GM23338 (cell line): ENCODE data around the gene ZBTB7C. TPM values are rescaled to one million over a fixed set of nuclear protein-coding genes. Genes with fewer than 3 reads are reported as not detected.

Source experiments
- ATAC-seq: fragments of 200-7000 bp; cut with Tn5 transposase; 3 replicates; pipeline ENCODE4 v1.9.1; 2020
- DNase-seq: peaks from one replicate; pipeline ENCODE4 v3.0.0-alpha.2; 2015; ENCODE audit warnings: low spot score
- H2AFZ ChIP-seq: fragments of 200-600 bp; sonication (generic); 2 replicates; pipeline ENCODE4 v1.8.0; 2016; ENCODE audit warnings: antibody characterized with exemption, mild to moderate bottlenecking, moderate library complexity
- H3F3A ChIP-seq: fragments of 200-600 bp; sonication (generic); replicated peaks from 2 replicates; pipeline ENCODE4 v1.8.0; 2017; ENCODE audit warnings: antibody characterized with exemption, mixed run types, low read depth
- H3K27ac ChIP-seq: fragments of 200-600 bp; sonication (generic); 2 replicates; pipeline ENCODE4 v1.6.1; 2016; ENCODE audit warnings: low read depth
- H3K27me3 ChIP-seq: fragments of 200-600 bp; sonication (generic); 2 replicates; pipeline ENCODE4 v1.8.0; 2016; ENCODE audit warnings: mild to moderate bottlenecking, mixed run types, moderate library complexity; ENCODE audit not compliant: insufficient read depth
- H3K36me3 ChIP-seq: fragments of 200-600 bp; sonication (generic); 2 replicates; pipeline ENCODE4 v1.8.0; 2016; ENCODE audit warnings: mild to moderate bottlenecking; ENCODE audit not compliant: insufficient read depth
- H3K4me1 ChIP-seq: fragments of 200-600 bp; sonication (generic); 2 replicates; pipeline ENCODE4 v1.8.0; 2016; ENCODE audit warnings: mild to moderate bottlenecking, moderate library complexity; ENCODE audit not compliant: insufficient read depth
- H3K4me2 ChIP-seq: fragments of 200-600 bp; sonication (generic); 2 replicates; pipeline ENCODE4 v1.7.1; 2017; ENCODE audit warnings: mixed run types
- H3K4me3 ChIP-seq: fragments of 200-600 bp; sonication (generic); 2 replicates; pipeline ENCODE4 v1.6.1; 2016; ENCODE audit warnings: mixed run types
- H3K79me2 ChIP-seq: fragments of 200-600 bp; sonication (generic); replicated peaks from 2 replicates; pipeline ENCODE4 v1.8.0; 2017; ENCODE audit warnings: mild to moderate bottlenecking; ENCODE audit not compliant: insufficient read depth
- H3K9me2 ChIP-seq: fragments of 200-600 bp; sonication (generic); 2 replicates; pipeline ENCODE4 v1.8.0; 2017; ENCODE audit not compliant: insufficient read depth
- H4K20me1 ChIP-seq: fragments of 200-600 bp; sonication (generic); replicated peaks from 2 replicates; pipeline ENCODE4 v1.8.0; 2017; ENCODE audit warnings: mild to moderate bottlenecking; ENCODE audit not compliant: insufficient read depth
- H3K27ac Mint-ChIP-seq: 2 replicates; pipeline ENCODE4 v1.8.0; 2020; ENCODE audit warnings: inconsistent platforms, mild to moderate bottlenecking, moderate library complexity, mixed read lengths
- H3K27me3 Mint-ChIP-seq: 3 replicates; pipeline ENCODE4 v1.8.0; 2022; ENCODE audit warnings: low read depth, mild to moderate bottlenecking, moderate library complexity, mixed read lengths, inconsistent platforms; ENCODE audit not compliant: insufficient read depth, poor library complexity
- H3K36me3 Mint-ChIP-seq: 3 replicates; pipeline ENCODE4 v1.8.0; 2021; ENCODE audit warnings: low read depth, mild to moderate bottlenecking, inconsistent platforms, moderate library complexity, mixed read lengths
- H3K4me1 Mint-ChIP-seq: 3 replicates; pipeline ENCODE4 v1.8.0; 2020; ENCODE audit warnings: mild to moderate bottlenecking, inconsistent platforms, mixed read lengths
- H3K4me3 Mint-ChIP-seq: 3 replicates; pipeline ENCODE4 v1.8.0; 2021; ENCODE audit warnings: moderate library complexity, mild to moderate bottlenecking, inconsistent platforms, mixed read lengths
- H3K9me3 Mint-ChIP-seq: 3 replicates; pipeline ENCODE4 v1.8.0; 2020; ENCODE audit warnings: moderate library complexity, mild to moderate bottlenecking, inconsistent platforms, mixed read lengths
- CTCF ChIP-seq, 2 experiments: fragments of 200-600 bp in 1 of 2; sonication (generic) in 1 of 2; conservative IDR thresholded peaks; 2 replicates each; pipeline versions ENCODE4 v1.5.1 to v1.6.1; 2016 to 2017; ENCODE audit warnings: antibody characterized with exemption in 2 of 2, low read depth in 2 of 2, mild to moderate bottlenecking in 2 of 2, moderate library complexity in 1 of 2
- ETS1 ChIP-seq: IDR thresholded peaks from 2 replicates; pipeline ENCODE4 v1.6.1; 2016; ENCODE audit warnings: antibody characterized with exemption
- EZH2 ChIP-seq: fragments of 200-600 bp; sonication (generic); IDR thresholded peaks from one replicate; pipeline ENCODE4 v1.8.0; 2017; ENCODE audit warnings: antibody characterized with exemption, mild to moderate bottlenecking, low read depth; ENCODE audit not compliant: unreplicated experiment
- EZH2phosphoT487 ChIP-seq: fragments of 200-600 bp; sonication (generic); IDR thresholded peaks from one replicate; pipeline ENCODE4 v1.8.1; 2018; ENCODE audit warnings: antibody characterized with exemption; ENCODE audit not compliant: unreplicated experiment
- JUNB ChIP-seq: IDR thresholded peaks from one replicate; pipeline ENCODE4 v1.6.1; 2016; ENCODE audit warnings: antibody characterized with exemption; ENCODE audit not compliant: unreplicated experiment
- NANOG ChIP-seq: IDR thresholded peaks from 2 replicates; pipeline ENCODE4 v1.6.1; 2016; ENCODE audit warnings: antibody characterized with exemption, borderline replicate concordance
- POLR2AphosphoS5 ChIP-seq: IDR thresholded peaks from 2 replicates; pipeline ENCODE4 v1.6.1; 2016; ENCODE audit warnings: antibody characterized with exemption, low read depth
- STAT1 ChIP-seq: IDR thresholded peaks from one replicate; pipeline ENCODE4 v1.6.1; 2016; ENCODE audit warnings: antibody characterized with exemption; ENCODE audit not compliant: unreplicated experiment
- ZNF114 ChIP-seq: fragments of 250-450 bp; sonication (Bioruptor Pico); IDR thresholded peaks from 2 replicates; pipeline ENCODE4 v1.5.0; 2020; ENCODE audit warnings: mild to moderate bottlenecking, moderate library complexity
- ZNF331 ChIP-seq: fragments of 250-450 bp; sonication (Bioruptor Pico); IDR thresholded peaks from 2 replicates; pipeline ENCODE4 v1.5.0; 2020; ENCODE audit warnings: low read depth, mild to moderate bottlenecking, moderate library complexity
- ZNF462 ChIP-seq: fragments of 250-450 bp; sonication (Bioruptor Pico); IDR thresholded peaks from 2 replicates; pipeline ENCODE4 v1.5.0; 2020; ENCODE audit warnings: mild to moderate bottlenecking, moderate library complexity
- polyA plus RNA-seq: library from polyadenylated mRNA; unstranded; fragments of >200 nt; fragmentation: Nextera tagmentation; extraction: Ambion mirVana; gene quantifications from 2 replicates; pipeline ENCODE4 v1.2.1, GENCODE V29; 2016
- total RNA-seq: library from RNA; depleted of rRNA; stranded (reverse); fragments of >200 nt; shearing (Covaris generic); gene quantifications from 2 replicates; pipeline ENCODE4 v1.2.3, GENCODE V29; 2014
- TF ChIP-seq, protein P1 (sequence below): IDR thresholded peaks from one replicate; pipeline ENCODE4 v1.6.1; 2018; ENCODE audit warnings: antibody characterized with exemption; ENCODE audit not compliant: unreplicated experiment

Gene ZBTB7C
- total and polyA plus RNA-seq, 2 experiments from 2014 or later = 0.03 to 0.14 TPM

DNA sequence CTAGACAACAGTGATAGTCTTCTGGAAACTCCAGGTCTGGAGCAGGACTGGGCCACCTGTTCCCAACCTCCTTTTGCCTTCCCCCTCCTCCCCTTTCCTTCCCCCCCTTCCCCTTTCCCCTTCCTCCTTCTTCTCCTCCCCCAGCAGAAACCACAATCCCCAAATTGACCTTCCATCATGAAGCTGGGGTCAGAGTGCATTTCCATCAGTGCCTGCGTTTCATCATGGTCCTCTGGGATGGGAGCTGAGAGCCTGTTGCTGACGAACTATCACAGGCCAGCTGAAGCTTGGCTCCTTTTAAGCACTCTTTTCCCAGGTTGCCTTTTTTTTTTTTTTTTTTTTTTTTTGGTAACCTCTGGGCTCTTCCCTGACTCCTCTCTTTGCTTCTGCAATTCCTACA lies 426.1 kb downstream of the ZBTB7C start:
- Histone ChIP-seq H3K27ac (no peak overlapping the region), H3K4me2 (no peak overlapping the region), H3F3A (no peaks in the 10 kb centered on the region), H4K20me1 (no peaks in the 10 kb centered on the region), H3K4me1 (peaks cover 17% of the 10 kb centered on the region; the same call in 1 of the 2 replicates), H3K4me3 (no peak overlapping the region), H2AFZ (no peak overlapping the region), H3K36me3 (no peaks in the 10 kb centered on the region), H3K79me2 (no peaks in the 10 kb centered on the region), H3K9me2 (no peaks in the 10 kb centered on the region), H3K27me3 (no peaks in the 10 kb centered on the region)
- H3K27me3 Mint-ChIP-seq = peaks cover 4% of the 10 kb centered on the region
- no peaks in the 10 kb centered on the region; the same call in 2 of the 3 replicates for H3K36me3 Mint-ChIP-seq
- DNase-seq (no peak), ATAC-seq (no peak)
- H3K9me3 Mint-ChIP-seq = peaks cover 2% of the 10 kb centered on the region; the same call in 2 of the 3 replicates
- H3K4me3 Mint-ChIP-seq = no peak overlapping the region
- peaks cover 29% of the 10 kb centered on the region for H3K4me1 Mint-ChIP-seq
- no peak overlapping the region for H3K27ac Mint-ChIP-seq
- TF ChIP-seq ZNF114 (no peak), ZNF462 (CRISPR knock-in tag) (no peak), EZH2phosphoT487 (no peak), JUNB (no peak), EZH2 (no peak), STAT1 (no peak), POLR2AphosphoS5 (no peak), NANOG (no peak), CTCF (conservative IDR thresholded peaks at IDR 0.05; ENCODE audit: low read depth in 2 of 2) (no peak), ZNF331 (no peak), ETS1 (no peak)
- TF ChIP-seq, protein P1, sequence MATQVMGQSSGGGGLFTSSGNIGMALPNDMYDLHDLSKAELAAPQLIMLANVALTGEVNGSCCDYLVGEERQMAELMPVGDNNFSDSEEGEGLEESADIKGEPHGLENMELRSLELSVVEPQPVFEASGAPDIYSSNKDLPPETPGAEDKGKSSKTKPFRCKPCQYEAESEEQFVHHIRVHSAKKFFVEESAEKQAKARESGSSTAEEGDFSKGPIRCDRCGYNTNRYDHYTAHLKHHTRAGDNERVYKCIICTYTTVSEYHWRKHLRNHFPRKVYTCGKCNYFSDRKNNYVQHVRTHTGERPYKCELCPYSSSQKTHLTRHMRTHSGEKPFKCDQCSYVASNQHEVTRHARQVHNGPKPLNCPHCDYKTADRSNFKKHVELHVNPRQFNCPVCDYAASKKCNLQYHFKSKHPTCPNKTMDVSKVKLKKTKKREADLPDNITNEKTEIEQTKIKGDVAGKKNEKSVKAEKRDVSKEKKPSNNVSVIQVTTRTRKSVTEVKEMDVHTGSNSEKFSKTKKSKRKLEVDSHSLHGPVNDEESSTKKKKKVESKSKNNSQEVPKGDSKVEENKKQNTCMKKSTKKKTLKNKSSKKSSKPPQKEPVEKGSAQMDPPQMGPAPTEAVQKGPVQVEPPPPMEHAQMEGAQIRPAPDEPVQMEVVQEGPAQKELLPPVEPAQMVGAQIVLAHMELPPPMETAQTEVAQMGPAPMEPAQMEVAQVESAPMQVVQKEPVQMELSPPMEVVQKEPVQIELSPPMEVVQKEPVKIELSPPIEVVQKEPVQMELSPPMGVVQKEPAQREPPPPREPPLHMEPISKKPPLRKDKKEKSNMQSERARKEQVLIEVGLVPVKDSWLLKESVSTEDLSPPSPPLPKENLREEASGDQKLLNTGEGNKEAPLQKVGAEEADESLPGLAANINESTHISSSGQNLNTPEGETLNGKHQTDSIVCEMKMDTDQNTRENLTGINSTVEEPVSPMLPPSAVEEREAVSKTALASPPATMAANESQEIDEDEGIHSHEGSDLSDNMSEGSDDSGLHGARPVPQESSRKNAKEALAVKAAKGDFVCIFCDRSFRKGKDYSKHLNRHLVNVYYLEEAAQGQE = no peak
